ENCODE data around the gene SACM1L.

SACM1L gene, protein sequence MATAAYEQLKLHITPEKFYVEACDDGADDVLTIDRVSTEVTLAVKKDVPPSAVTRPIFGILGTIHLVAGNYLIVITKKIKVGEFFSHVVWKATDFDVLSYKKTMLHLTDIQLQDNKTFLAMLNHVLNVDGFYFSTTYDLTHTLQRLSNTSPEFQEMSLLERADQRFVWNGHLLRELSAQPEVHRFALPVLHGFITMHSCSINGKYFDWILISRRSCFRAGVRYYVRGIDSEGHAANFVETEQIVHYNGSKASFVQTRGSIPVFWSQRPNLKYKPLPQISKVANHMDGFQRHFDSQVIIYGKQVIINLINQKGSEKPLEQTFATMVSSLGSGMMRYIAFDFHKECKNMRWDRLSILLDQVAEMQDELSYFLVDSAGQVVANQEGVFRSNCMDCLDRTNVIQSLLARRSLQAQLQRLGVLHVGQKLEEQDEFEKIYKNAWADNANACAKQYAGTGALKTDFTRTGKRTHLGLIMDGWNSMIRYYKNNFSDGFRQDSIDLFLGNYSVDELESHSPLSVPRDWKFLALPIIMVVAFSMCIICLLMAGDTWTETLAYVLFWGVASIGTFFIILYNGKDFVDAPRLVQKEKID

DNA sequence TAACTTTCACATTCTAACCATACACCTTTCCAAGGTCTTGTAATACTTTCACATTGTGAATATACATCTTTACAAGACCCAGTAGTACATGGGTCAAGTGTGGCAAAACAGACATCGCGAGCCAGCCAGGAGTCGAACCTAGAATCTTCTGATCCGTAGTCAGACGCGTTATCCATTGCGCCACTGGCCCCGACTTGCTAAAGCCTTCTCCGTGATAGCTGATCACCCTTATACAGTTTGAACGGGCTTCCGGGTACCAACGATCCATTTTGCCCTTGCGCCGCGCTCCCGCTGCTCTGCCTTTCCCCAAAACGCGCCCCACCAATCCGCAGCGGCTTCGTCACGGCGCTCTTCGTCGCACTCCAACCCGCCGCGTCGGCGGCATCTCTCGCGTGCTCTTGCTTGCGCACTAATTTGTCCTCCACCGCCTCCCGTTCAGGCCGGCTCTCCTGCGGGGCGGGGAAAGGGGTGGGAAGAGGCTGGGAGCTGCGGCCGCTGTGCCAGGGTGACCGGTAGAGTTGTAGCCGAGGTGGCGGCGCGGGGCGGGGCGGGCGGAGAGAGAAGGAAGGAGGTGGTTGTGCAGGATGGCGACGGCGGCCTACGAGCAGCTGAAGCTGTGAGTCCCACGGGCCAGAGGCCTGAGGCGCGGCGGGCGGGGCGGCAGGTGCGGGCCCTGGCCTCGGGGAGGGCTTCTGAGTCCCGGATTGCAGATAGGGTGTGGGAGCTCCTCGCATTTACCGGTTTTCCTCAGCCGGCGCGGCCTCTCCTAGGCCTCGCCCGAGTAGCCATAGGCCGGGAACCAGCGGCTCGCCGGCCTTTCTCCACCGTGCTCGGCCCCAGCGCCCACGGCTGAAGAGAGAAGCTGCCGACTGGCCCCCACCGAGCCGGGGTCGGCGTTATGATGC lies at the start of gene SACM1L:
Gene SACM1L, plus strand, starts transcription at position 515 of the 905 bp plus-strand sequence. Its CDS starts 70 bp downstream, at position 585.
- peak; percentile 91 for DNase-seq (ENCODE audit: low read depth)

DNA sequence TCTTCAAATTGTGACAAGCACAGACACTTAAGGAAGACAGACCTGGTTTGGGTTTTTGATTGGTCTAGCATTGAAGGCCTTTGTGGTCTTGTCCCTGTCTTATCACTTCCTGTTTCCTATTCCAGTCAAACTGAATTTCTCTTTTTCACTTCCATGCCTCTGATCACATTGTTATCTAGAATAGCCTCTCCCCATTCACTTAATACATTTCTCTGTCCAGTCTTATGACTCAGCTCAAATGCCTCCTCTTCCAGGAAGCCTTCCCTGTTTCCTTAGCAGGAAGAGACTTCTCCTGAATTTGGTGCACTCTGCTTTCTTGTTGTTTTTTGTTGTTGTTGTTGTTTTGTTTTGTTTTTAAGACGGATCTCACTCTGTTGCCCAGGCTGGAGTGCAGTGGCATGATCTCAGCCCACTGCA lies 49.1 kb upstream of the SACM1L start:
- DNase-seq (ENCODE audit: low read depth), result no peak

GRCh38 chr3:45640724-45641361 lies 48.4 kb upstream of the SACM1L start:
- no peak for DNase-seq (ENCODE audit: low read depth)

DNA sequence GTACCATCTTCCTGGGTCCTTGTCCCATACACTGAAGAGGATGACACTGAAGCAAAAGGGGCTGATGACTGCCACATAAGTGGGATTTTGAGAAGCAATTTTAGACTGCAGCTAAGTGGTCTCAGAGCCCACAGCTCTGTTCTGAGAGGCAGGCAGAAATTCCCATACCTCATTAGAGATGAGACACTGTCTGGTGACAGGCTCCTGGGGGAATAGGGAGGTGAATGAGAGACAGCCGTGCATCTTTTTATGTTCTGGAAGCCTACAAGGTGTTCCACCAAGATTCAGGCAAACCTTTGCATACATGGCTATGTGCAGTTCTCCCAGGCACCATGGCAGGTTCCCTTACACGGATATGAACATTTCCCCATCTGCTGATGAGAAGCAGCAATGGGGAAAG lies 47.4 kb upstream of the SACM1L start:
- no peak for DNase-seq (ENCODE audit: low read depth)

DNA sequence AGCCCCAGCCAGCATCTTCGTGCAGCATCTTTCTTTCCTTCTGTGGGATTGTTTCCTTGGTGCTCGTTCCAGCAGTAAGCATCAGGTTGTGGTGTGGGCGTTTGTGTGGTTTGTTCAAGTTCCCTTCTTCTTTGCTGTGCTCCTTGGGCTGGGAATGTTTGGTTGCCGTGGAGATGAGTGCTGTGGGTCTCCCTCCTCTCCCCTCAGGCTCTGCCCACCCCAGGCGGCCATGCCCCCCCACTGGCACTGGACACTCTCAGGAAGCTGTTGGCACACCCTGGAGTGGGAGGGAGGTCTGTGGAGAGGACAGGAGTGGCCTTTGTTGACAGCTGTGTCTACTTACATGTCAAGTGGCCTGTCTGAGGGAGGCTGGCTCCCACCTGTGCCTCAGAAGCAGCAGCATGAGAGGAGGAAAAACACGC lies 46.5 kb upstream of the SACM1L start:
- no peak for DNase-seq (ENCODE audit: low read depth)

DNA sequence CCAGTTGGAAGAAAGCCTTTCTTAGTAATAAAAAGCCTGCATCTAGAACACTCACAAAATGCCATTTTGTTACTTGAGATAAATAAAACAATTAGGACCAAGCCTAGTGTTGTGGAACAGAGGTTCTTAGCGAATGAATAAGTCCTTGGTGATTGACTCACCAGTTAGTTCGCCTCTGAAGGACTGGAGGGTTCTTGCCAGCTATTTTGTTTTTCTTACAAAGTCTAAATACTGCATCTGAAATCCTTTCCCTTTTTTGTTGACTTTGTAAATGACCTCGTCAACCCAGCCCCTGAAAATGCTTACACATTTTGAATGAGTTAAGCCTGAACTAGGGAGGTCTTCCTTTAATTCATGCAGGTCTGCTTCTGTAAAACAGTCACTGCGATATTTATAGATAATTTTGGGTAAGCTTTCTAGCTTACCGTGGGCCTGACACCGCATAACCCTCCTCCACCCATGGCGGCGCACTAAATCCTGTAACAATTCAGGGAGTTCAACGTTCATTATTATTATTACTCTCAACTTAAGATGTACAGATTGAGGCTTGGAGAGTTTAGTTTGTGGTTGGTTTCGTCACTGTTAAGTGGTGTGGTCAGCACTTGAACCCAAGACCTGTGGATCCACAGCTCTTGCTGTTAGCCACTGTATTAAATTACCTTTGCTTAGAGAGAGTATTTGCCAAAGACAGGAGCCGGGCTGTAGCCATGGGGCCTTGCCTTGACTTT lies 45.0 kb upstream of the SACM1L start:
- no peak for DNase-seq (ENCODE audit: low read depth)

DNA sequence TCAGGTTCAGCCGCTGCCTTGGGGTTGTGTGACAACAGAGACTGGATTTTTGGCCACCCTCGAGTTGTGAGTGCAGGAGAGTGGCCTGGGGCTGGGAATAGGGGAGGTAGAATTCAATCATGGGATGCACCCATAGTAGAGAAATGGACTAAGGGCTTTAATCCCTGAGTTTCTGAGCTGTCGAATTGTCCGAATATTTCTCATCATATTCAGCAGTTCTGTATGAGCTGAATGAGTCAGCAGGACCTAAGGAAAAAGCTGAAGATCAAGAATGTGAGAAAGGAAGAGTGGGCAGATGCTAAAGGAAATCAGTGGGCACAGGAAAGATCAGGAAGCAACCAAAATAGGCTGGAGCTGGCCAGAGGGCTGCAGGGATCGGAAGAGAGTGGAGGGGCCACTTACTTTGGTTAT lies 44.4 kb upstream of the SACM1L start:
- DNase-seq (ENCODE audit: low read depth), result no peak

- DNase-seq (ENCODE audit: low read depth), result no peak
These were observed 43.1 kb upstream of the SACM1L start for GRCh38 chr3:45646051-45646585.

DNA sequence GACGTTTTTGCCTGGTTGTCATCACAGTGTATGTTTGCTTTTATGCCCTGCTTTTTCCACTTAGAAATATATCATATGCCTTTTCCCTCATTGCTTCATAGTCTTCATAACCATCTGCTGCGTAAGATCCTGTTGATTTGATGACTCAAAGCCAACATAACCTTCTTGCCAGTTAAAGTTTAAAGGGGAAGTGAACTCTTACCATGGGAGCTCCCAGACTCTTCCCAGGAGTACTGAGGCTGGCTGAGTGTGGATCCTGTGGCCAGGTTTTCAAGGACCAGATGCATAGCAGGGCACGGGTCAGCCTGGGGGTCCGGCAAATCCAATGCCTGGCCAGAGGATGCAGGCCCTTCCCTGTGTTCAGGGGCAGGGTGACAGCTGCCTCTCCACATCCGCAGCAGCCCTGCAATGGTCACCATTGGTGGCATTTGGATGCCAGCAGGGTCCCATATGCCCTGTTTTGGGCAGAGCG lies 42.0 kb upstream of the SACM1L start:
- no peak for DNase-seq (ENCODE audit: low read depth)

DNA sequence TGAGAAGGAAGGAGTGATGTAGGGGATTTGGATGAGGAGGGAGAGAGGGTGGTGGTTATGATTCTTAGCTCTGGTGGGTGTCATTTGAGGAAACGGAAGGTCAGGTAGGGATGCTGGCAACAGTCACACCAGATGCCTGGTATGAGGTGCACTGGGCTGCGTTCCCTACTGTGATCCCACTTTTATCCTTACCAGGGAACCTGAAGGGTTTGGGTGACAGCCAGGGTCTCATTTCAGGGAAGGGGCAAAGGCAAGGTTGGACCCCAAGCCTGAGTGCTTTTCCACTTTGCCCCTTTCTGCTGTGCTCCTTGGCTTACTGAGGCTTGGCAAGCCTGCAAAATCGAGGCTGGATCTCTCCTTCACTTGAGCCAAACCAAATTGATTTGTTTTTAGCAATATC lies 36.0 kb upstream of the SACM1L start:
- no peak for DNase-seq (ENCODE audit: low read depth)

- DNase-seq (ENCODE audit: low read depth), result no peak
These were observed 34.7 kb upstream of the SACM1L start for GRCh38 chr3:45654397-45654944.

DNA sequence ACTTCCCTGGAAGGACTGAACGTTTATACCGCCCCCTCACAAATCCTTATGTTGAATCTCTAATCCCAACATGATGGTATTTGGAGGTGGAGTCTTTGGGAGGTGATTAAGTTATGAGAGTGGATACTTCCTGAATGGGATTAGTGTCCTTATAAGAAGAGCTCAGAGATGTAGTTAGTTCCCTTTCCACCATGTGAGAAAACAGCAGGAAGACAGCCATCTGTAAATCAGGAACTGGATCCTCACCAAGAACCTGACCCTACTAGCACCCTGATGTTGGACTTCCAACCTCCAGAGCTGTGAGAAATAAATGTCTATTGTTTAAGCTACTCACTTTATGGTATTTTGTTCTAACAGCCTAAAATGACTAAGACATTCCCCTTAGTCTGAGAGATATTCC lies 33.3 kb upstream of the SACM1L start:
- DNase-seq (ENCODE audit: low read depth), result no peak

GRCh38 chr3:45656575-45657363 lies 32.4 kb upstream of the SACM1L start:
- DNase-seq (ENCODE audit: low read depth), result peak; percentile 86

DNA sequence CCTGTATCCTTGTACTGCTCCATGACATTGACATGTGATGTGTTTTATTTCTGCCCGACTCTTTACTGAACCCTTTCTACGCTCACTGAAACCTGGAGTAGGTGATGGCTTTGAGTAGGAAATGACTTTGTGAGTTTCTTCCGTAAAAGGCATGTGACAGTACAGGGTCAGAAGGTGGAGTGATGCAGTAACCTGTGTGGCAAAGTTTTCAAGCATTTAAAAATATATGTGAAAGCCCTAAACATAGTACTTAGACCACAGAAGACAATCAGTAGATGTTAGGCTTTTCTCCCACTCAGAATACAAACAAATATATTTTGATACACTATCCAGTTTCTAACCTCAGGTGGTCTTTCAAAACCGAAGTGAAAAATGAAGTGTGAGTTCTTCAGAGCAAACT lies 31.3 kb upstream of the SACM1L start:
- no peak for DNase-seq (ENCODE audit: low read depth)

- DNase-seq (ENCODE audit: low read depth), result no peak
These were observed 29.3 kb upstream of the SACM1L start for GRCh38 chr3:45659661-45660566.

DNA sequence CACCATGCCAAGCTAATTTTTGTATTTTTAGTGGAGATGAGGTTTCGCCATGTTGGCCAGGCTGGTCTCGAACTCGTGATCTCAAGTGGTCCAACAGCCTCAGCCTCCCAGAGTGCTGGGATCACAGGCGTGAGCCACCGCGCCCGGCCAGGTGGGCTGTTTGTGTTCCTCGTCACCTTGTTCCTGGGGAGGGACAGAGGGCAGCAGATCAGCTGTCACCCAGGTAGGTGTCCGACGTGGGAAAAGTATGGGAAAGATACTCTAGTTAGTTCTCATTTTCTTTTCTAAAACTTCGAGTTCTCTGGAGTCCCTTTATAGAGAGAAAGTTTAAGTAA lies 28.7 kb upstream of the SACM1L start:
- DNase-seq (ENCODE audit: low read depth), result no peak

DNA sequence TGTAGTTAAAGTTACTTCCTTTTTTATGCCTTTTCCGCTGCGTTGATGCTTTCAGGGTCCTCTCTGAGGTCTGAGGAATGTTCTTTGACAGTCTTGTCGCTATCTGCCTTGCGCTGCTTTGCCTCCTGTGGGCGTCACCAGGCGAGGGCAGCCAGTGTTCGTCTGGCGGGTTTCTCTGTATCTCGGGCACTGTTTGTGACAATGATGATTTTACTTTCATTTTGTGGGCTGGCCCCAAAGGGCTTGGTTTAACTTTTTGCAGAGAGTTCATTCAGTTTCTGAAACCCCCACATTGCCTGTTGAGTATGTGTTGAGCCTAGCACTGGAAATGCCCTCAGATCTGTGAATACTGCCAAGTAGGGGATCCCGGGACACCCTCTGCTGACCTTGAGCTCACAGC lies 24.6 kb upstream of the SACM1L start:
- DNase-seq (ENCODE audit: low read depth), result peak; percentile 54

GRCh38 chr3:45665101-45665572 lies 24.1 kb upstream of the SACM1L start:
- peak; percentile 33 for DNase-seq (ENCODE audit: low read depth)
